Femur (tissue), 1 donor: ENCODE results near the gene ZDHHC18.
A peak's percentile ranks its signal among the peaks of the same experiment; 100 is the strongest.
"Not testable (repeated sequence)": the region's sequence is repeated elsewhere in the genome, so short reads cannot be mapped to it uniquely, and the experiment has no call there.

ENCODE experiments used
- DNase-seq: peaks from one replicate; pipeline ENCODE4 v3.0.0-alpha.2; 2017

ZDHHC18 gene

DNA sequence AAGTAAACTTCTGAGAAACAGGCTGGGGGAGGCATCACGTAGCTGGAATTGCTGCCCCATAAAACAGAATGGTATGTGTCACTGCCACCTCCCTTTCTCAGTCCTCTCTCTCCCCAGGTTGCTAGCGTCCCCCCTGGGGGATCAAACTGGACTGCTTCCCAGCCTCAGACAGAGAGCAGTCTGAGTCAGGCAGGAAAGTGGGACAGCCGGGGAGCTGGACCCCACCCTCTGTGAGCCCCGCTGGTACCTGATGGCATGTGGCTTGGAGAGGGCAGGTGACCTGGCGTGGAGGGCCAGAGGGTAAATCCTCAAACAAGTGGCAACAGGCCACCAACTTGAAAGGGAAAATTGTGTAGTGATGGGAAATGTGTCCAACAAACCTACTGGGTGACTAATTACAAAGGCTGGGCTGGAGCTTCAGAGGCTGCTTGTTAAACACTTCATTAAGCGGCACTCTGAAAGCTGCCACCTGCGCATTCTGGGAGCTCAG, 35.4 kb downstream of the ZDHHC18 start:
- DNase-seq: no peak

DNA sequence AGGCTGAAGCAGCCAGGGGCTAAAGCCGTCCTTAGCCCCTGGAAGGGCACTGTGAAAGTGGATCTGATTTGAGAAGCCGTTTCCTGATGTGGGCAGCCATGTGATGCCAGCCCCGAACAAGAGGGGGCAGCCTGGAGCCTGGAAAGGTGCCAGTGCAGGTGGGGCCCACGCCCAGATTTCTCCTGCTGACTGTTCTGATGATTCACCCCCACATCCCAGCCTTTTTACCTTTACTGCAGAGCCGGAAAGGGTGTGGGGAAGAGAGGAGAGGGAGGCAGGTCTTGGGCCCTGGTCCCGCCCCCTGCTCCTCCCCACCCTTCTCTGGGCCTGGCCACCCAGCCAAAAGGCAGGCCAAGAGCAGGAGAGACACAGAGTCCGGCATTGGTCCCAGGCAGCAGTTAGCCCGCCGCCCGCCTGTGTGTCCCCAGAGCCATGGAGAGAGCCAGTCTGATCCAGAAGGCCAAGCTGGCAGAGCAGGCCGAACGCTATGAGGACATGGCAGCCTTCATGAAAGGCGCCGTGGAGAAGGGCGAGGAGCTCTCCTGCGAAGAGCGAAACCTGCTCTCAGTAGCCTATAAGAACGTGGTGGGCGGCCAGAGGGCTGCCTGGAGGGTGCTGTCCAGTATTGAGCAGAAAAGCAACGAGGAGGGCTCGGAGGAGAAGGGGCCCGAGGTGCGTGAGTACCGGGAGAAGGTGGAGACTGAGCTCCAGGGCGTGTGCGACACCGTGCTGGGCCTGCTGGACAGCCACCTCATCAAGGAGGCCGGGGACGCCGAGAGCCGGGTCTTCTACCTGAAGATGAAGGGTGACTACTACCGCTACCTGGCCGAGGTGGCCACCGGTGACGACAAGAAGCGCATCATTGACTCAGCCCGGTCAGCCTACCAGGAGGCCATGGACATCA, 36.5 kb downstream of the ZDHHC18 start, which contains the start of gene SFN:
SFN (plus strand) TSS at position 369 of the 904 bp plus-strand sequence; CDS start at position 433, 64 bp downstream.
- no peak for DNase-seq

DNA sequence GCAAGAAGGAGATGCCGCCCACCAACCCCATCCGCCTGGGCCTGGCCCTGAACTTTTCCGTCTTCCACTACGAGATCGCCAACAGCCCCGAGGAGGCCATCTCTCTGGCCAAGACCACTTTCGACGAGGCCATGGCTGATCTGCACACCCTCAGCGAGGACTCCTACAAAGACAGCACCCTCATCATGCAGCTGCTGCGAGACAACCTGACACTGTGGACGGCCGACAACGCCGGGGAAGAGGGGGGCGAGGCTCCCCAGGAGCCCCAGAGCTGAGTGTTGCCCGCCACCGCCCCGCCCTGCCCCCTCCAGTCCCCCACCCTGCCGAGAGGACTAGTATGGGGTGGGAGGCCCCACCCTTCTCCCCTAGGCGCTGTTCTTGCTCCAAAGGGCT, 37.2 kb downstream of the ZDHHC18 start:
- no peak for DNase-seq

DNA sequence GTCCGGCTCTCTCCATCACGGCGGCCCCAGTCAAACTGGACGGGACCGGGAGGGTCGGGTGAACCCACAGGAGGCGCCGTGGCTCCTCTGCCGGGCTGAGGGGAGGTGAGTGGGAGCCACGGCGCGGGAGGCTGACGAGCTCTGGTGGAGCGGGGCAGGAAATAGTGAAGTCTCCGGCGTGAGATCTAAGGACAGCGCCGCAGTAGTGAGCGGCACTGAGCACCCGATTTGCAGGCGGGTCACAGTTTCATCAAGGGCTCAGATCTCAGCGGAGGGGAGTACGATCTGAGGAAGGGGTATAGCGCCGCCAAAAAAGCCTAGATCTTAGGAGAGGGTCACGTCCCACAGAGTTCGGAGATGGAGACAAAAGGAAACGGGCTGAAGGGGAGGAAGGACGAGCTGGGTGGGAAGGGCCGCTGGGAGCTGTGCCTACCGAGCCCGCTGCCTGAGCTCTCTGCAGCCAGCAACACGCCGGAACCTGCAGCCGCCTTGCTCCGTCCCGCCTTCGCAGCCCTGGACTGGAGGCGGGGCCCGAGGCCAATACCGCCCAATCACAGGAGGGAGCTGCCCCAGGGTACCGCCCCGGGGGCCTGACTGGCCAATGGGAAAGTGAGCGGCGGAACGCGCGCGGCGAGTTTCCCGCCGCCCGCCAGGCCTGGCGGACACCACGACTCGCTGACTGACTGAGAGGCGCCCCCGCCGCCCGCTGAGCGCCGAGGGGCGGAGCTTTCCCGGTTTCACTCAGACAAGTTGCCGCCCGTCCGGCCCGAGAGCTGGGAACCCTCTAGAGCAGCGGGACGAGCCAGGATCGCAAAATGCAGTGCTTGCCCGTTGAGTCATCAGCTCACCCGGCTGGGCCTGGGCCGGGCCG, 38.4 kb downstream of the ZDHHC18 start:
- DNase-seq: peak; percentile 99

DNA sequence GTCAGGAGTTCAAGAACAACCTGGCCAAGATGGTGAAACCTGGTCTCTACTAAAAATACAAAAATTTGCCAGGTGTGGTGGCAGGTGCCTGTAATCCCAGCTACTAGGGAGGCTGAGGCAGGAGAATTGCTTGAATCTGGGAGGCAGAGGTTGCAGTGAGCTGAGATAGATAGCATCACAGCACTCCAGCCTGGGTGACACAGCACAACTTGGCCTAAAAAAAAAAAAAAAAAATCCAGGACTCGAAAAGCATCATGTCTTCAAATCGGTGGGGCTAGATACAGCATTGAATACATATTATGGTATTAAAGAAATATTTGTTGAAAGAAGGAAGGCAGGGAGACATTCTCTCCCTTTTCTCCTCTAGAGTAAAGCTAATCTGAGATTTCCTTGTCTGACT, 46.6 kb downstream of the ZDHHC18 start:
- not testable (repeated sequence) for DNase-seq

DNA sequence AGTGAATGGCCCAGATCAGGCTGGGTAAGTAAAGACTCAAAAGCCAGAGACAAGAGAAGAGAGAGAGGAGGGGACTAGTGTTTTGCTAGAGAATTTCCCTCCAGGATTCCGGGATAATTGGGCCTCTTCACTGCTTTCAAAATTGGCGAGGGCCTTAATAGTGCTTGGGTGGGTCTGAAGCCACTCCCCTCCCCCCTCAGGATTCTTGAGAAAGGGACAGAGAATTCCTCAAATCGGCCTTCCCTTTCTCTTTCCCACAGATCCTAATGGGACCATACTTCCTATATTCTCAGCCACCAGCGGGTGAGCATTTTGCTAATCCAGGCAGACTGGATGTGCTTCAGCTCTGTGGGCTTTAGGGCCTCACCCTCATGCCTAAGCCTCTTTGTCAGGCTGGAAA, 48.4 kb downstream of the ZDHHC18 start:
- DNase-seq: no peak

DNA sequence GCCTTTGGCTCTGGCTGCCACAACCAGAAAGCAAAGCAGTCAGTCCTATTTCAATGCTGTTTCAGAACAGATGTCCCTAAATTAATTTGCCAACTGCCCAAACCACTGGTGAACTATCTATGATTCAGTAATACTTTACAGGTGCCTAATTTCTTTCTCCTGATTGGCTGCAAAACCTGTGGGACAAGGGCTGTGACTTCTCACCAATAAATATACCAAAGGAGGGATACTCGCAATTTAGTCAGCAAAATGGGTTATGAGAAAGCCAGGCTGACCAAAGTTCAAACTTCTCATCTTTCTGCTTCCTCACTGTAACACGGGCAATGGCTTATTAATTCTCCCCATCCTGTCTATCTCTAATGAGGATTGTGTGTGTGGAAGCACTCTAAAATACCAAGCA, 50.8 kb downstream of the ZDHHC18 start:
- no peak for DNase-seq

DNA sequence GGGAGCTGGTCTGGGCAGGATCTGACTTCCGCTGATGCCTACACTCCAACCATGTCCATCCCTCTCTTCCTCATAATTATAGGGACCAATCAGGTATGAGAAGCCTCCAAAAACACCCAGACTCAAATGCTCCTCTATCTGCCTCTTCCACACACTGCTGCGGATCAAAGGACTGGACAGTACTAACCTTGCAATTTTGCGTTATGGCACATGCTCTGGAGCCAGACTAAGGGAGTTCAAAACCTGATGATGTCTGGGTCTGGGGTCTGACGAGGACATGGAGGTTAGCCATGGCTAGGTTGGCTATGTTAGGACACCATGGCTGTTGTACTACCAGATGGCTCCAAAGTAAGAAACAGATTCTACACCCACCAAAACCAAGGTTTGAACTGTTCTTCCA, 53.3 kb downstream of the ZDHHC18 start:
- no peak for DNase-seq

DNA sequence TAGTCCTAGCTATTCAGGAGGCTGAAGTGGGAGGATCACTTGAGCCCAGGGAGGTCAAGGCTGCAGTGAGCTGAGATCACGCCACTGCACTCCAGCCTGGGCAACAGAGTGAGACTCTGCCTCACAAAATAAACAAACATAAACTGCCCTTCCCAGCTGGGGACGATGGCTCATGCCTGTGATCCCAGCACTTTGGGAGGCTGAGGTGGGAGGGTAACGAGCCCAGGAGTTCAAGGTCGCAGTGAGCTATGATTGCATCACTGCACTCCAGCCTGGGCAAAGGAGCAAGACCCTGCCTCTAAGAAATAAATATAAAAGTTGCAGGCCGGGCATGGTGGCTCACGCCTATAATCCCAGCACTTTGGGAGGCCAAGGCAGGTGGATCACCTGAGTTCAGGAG, 55.1 kb downstream of the ZDHHC18 start:
- not testable (repeated sequence) for DNase-seq

DNA sequence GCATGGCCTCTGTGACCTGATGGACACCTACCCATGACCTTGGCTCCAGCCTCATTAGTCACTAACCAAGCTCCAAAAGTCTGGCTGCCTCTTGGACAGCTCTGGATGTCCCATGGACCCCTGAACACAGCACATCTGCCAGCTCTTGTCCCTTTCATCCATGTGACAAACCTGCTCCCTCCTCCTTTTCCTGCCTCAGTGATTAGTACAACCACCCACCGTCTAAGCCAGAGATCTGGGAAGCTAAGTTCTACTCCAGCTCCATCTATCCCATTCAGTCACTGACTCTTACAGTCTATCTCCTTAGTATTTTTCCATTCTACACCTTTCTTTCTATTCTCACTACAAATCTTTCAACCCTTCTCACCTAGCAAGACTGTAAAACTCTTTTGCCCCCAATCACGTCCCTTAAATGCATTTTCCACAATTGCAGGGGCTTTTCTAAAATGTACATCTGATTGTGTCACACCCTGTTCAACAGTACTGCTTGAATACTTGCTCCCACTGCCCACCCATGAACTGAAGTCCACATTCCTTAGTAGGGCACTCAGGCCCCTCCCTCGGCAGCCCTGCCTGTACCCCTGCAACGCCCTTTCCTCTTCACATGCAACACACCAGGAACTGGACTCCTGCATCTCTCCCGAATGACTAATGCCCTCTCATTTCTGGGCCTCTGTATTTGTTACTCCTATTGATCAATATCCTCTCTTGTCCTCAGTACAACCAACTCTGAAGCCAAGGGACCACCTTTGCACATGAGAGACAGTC, 56.4 kb downstream of the ZDHHC18 start:
- DNase-seq: no peak

DNA sequence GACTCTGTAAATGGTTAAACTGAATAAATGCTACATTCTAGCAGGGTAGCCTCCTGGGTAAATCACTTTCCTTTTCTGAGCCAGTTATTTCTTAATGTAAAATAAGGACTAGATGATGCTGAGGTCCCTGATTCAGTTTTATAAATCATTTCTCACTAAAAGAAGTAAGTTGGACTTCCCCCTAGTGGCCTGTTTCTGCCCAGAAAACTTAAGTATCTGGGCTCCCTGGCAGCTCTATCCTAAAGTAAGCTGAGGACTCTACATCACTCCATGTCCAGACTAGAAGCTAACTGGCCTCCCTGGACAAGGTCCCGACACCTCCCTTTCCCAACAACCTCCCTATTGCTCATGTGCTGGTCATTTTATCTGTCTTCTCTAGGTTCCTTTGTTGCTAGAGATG, 60.6 kb downstream of the ZDHHC18 start:
- no peak for DNase-seq

DNA sequence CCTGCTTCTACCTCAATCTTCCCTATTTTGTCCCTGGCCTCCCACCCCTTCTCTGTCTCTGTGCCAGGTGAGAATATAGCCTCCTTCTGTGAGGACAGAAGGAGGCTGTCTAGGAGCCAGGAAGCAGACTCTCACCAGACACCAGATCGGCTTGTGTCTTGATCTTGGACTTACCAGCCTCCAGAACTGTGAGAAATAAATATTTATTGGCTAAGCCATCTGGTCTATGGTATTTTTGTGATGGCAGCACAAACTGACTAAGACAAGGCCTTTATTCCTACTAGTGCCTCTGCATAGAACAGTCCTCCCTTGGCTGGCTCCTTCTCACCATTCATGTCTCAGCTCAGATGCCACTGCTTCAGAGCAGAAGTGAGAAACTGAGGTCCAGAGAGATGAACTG, 61.7 kb downstream of the ZDHHC18 start:
- DNase-seq: no peak

DNA sequence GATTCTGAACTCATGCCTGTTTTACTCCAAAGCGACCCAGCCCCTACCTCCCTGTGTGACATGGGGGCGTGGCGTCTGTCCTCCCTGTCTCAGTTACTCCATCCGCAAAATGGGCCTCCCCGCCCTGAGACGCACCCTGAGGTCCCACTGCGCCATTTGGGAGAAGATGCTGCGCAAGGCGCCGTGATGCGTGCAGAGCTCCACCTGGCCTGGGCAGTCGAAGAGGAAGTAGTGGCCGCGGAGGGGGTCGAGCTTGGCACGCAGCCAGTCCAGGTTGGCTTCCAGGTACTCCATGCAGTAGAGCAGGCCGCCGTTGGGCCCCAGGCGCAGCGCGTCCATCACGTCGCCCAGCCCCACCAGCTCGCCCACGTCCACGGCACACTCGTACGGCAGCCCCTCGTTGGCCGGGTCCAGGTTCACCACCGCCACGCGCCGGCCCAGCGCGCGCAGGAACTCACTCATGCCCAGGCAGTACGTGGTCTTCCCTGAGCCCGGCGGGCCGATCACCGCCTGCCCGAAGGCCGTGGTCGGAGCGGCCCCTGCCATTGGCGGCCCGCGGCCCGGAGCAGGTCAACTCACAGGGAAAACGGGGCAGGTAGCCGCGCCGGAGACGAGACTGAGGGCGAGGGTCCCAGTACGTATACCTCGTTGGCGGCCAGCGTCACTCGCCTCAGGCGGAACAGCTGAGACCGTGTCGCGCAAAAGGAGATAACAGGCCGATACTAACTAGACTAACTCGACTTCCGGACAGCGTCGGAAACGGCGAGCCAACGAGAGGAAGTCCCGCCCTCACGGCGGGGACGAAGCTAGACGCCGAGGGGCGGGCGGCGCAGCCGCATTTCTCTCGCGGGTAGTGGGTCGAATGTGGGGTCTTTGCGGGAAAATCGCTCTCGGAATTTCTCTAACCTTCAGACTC, 63.3 kb downstream of the ZDHHC18 start, which contains the start of gene GPN2:
GPN2 (minus strand) TSS at position 733 of the 916 bp plus-strand sequence; CDS start at position 546, 187 bp downstream.
- peak; percentile 90 for DNase-seq

DNA sequence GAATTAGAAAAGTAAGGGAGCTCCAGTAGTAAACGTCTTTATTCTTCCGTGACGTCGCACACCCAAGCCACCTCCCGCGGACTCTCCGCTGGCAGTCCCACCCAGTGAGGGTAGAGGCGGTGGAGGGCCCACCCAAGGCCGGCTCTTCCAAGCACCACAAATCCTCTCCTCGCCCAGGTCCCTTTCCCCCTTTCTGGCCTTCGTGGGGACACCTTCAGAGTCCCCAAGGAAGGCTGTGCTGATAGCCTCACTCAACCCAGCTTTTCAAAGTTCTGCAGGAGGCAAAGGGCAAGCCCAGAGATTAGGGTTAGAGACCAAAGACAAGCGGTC, 63.9 kb downstream of the ZDHHC18 start:
- no peak for DNase-seq

DNA sequence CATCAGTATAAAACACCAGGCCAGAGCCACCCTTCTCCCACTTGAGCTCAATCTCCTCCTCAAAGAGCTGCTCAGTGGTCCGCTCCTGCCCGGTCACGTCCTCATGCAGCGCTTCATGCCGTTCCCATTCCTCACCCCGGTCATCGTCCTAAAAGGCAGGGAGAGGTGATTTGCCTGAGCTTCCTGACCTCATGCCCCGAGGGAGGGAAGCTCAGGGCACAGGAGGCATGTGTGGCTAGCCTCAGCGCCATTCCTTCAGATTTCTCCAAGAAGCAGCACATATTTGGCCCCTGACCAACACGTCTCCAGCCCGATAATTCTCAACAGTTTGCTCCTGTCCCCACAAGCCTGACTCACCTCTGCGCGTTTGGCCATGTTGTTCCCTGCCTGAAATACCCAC, 67.8 kb downstream of the ZDHHC18 start:
- no peak for DNase-seq

DNA sequence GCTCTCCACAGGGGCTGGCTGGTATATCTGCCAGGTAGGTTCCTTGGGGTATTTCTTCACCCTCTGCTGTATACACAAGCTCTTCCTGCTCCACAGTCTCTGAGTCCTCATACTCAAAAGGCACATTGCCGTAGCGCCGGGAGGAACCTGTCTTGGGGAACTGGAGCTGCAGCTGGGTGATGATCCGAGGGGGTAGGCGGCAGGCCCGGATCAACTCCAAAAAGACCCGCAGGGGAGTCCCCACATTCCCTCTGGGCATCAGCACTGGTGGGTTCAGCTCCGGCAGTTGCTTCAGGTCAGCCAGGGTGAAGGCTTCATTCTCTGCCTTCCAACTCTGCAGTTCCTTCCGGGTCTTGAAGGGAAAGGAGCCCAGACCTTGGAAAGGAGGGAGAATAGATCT, 70.9 kb downstream of the ZDHHC18 start:
- DNase-seq: no peak

DNA sequence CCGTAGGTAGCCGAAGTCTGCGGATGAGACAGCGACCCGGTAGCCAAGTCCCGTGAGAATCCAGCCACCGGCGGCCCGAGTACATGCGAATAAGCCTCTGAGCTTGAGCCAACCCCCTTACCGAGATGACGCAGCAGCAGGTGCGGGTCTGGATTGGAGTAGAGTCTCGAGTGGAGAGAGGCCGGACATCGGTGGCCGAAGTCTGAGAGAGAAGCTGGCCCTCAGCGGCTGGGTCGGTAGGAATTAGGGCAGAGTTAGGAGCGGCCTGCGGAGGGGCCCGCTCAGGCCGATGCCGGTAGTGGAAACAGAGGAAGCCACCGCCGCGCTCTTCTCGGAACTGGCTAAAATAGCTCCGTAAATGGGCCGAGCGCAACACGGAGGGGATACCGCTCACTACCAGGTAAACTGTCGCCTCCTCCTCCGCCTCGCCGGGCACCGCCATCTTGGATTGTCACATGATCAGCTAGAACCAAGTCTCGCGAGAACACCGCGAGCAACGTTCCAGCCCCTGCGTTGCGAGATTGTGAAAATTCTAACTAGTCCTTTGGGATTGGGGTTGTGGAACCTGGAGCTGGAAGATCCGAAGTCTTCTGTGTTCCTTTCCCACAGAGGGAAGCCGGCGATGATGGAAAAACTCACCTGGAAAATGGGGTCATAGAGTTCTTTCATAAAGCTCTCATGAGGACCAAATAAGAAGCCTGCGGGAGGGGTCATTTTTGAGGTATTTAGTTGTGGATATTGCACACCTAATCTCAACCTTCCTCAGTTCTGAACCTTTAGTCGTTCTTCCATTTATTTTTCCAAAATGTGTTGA, 73.7 kb downstream of the ZDHHC18 start, which contains the start of gene GPATCH3:
GPATCH3 (minus strand) TSS at position 467 of the 814 bp plus-strand sequence; CDS start at position 442, 25 bp downstream.
- peak; percentile 93 for DNase-seq

DNA sequence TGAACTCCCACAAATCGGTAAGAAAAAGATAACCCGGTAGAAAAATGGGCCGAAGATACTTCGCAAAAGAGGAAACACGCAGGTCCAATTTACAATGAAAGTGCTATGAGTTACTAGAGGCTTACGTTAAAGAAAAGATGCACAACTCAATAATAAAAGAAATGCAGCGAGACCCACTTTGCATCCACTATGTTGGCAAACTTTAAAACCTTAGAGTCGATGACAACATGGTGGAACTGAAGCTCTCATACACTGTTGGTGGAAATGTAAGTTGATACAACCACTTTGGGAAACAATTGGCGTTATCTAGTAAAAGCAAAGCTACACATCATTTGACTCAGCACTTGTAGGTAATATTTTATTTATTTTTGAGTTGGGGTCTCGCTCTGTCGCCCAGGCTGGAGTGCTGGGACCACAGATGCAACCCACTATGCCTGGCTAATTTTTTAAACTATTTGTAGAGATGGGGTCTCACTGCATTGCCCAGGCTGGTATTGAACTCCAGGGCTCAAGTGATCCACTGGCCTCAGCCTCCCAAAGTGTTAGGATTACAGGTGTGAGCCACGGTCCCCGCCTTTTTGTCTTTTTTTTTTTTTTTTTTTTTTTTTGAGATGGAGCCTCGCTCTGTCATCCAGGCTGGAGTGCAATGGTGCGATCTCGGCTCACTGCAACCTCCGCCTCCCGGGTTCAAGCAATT, 74.5 kb downstream of the ZDHHC18 start:
- DNase-seq: no peak
